ENCODE results near the gene ACAD9.

ACAD9 gene

DNA sequence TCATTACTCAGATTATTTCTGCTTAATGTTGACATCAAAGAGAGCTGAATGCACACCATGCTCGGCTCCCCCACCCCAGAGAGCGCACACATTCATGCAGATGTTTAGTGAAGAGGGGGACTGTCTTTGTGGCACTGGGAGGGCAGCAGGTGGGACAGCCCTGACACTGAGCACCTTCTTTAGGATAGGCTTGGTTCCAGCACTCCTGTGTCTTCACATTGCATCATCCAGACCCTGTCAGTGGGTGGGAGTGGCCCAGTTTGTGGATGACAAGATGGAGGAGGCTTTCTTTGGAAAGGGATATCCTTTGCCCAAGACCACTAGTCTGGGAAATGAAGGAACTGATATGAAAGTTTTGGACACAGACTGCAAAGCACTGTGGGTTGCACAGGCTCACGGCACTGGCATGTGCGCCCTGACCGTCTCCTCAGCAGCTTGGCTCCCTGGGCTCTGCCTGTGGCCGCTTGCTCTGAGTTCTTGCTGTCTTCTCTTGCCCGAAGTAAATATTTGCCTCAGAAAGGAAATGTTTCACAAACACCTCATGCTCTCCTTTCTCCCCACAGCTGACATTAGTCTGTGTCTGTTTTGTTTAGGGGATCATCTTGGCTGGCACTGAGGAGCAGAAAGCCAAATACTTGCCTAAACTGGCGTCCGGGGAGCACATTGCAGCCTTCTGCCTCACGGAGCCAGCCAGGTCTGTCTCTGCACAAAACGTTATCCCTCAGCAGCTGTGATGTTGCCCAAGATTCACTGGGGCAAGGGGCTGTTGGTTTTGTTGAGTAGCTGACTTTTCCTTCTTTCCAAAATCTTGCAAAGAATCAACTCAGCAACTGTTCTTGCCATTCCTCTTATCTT lies 16.6 kb downstream of the ACAD9 start:
- Histone ChIP-seq H3K9me3 (ENCODE audit: control insufficient read depth in 2 of 2, low read length in 2 of 2) (no peaks in the 10 kb centered on the region), H3K27ac (ENCODE audit: low read length) (peak overlapping the region; percentile 86), H3K36me3 (ENCODE audit: control insufficient read depth in 2 of 2, insufficient read depth in 2 of 2, low read length in 2 of 2) (peaks cover 49 to 50% of the 10 kb centered on the region in 2 donors), H3K4me3 (ENCODE audit: low read length in 2 of 2) (peak overlapping the region; percentile 3 to 8), H3K9ac (ENCODE audit: low read length in 2 of 2) (peak overlapping the region in 1 of 2 donors; percentile 57), H3K27me3 (ENCODE audit: control insufficient read depth in 1 of 2, insufficient read depth in 2 of 2, low read length in 2 of 2) (no peaks in the 10 kb centered on the region), H3K4me1 (ENCODE audit: control insufficient read depth, insufficient read depth, low read length) (peaks cover 21% of the 10 kb centered on the region)

DNA sequence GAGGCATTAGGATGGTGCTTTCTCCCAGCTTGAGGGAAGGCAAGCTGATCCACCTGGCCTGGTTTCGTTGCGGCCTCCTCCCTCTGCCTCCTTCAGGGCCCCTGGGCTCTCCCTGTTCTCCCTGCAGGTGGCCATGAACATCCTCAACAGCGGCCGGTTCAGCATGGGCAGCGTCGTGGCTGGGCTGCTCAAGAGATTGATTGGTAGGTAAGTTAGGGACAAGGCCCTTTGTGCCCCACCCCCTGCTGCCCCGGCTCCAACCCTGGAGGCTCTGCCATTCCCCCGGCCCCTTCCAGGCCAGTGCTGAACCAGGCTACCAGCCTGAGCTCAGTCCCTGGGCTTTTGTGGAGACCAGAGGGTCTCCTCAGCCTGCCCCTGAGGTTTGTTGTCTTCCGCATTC lies 23.0 kb downstream of the ACAD9 start:
- H3K27ac ChIP-seq (ENCODE audit: low read length): no peak overlapping the region
- no peak overlapping the region for H3K4me3 ChIP-seq (ENCODE audit: low read length in 2 of 2)
- no peak overlapping the region for H3K9ac ChIP-seq (ENCODE audit: low read length in 2 of 2)
- H3K9me3 ChIP-seq (ENCODE audit: control insufficient read depth in 2 of 2, low read length in 2 of 2): no peaks in the 10 kb centered on the region
- H3K4me1 ChIP-seq (ENCODE audit: control insufficient read depth, insufficient read depth, low read length): peaks cover 2% of the 10 kb centered on the region
- H3K27me3 ChIP-seq (ENCODE audit: control insufficient read depth in 1 of 2, insufficient read depth in 2 of 2, low read length in 2 of 2): no peaks in the 10 kb centered on the region
- peaks cover 75 to 81% of the 10 kb centered on the region in 2 donors for H3K36me3 ChIP-seq (ENCODE audit: control insufficient read depth in 2 of 2, insufficient read depth in 2 of 2, low read length in 2 of 2)

DNA sequence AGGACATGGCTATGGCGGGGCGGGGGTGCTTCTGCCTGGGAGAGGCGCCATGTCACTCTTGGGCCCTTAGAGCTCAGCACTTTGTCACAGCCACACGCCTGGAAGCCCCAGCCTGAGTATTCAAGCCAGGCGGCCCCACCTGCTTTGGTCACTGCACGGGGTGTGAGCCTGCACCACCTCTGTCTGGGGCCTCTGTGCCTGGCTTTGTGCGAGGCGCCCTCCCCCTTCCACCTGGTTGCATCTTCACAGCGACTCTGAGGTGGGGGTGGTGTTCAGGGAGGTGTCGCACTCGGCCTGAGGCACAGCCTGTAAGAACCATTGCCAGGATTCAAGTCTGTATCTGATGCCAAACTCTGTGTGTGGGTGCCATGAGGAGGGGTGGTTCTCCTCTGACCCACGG lies 24.1 kb downstream of the ACAD9 start:
- no peaks in the 10 kb centered on the region for H3K27me3 ChIP-seq (ENCODE audit: control insufficient read depth in 1 of 2, insufficient read depth in 2 of 2, low read length in 2 of 2)
- H3K4me3 ChIP-seq (ENCODE audit: low read length in 2 of 2): no peak overlapping the region
- H3K27ac ChIP-seq (ENCODE audit: low read length): no peak overlapping the region
- H3K36me3 ChIP-seq (ENCODE audit: control insufficient read depth in 2 of 2, insufficient read depth in 2 of 2, low read length in 2 of 2): peaks cover 74 to 82% of the 10 kb centered on the region in 2 donors
- no peak overlapping the region for H3K9ac ChIP-seq (ENCODE audit: low read length in 2 of 2)
- H3K9me3 ChIP-seq (ENCODE audit: control insufficient read depth in 2 of 2, low read length in 2 of 2): no peaks in the 10 kb centered on the region
- no peaks in the 10 kb centered on the region for H3K4me1 ChIP-seq (ENCODE audit: control insufficient read depth, insufficient read depth, low read length)

DNA sequence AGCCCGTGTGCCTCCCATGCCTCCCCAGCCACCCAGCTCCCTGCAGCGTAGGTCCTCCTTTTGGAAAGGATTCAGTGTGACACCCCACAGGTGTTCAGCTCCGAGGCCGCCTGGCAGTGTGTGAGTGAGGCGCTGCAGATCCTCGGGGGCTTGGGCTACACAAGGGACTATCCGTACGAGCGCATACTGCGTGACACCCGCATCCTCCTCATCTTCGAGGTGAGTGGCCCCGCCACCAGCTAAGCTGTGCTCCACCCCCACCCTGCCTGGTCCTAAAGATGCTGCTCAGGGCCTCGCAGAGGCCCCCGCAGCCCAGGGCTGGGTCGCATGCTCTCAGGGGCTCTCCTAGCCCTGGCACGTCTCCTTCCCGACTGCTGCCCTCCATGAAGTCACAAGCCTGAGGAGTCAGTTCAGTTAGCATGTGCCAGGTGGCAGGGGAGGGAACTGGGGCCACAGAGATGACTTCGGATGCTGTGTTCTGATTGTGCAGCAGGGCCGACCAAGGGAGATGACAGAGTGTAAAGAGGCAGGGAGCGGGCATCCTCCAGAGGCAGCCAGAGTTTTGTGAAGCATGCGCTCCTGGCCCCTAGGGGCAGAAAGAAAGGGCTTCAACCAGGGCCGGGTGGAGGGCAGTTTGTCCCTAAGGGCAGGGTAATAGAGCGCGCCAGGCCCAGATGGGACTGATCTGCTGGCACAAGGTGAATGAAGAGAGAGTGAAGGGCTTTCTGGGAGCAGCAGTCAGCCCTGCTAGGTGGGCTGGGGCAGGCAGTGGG lies 26.8 kb downstream of the ACAD9 start:
- Histone ChIP-seq H3K4me1 (ENCODE audit: control insufficient read depth, insufficient read depth, low read length) (peaks cover 8% of the 10 kb centered on the region), H3K27me3 (ENCODE audit: control insufficient read depth in 1 of 2, insufficient read depth in 2 of 2, low read length in 2 of 2) (no peaks in the 10 kb centered on the region), H3K4me3 (ENCODE audit: low read length in 2 of 2) (no peak overlapping the region), H3K9ac (ENCODE audit: low read length in 2 of 2) (no peak overlapping the region), H3K9me3 (ENCODE audit: control insufficient read depth in 2 of 2, low read length in 2 of 2) (no peaks in the 10 kb centered on the region), H3K36me3 (ENCODE audit: control insufficient read depth in 2 of 2, insufficient read depth in 2 of 2, low read length in 2 of 2) (peaks cover 72 to 82% of the 10 kb centered on the region in 2 donors), H3K27ac (ENCODE audit: low read length) (no peak overlapping the region)

DNA sequence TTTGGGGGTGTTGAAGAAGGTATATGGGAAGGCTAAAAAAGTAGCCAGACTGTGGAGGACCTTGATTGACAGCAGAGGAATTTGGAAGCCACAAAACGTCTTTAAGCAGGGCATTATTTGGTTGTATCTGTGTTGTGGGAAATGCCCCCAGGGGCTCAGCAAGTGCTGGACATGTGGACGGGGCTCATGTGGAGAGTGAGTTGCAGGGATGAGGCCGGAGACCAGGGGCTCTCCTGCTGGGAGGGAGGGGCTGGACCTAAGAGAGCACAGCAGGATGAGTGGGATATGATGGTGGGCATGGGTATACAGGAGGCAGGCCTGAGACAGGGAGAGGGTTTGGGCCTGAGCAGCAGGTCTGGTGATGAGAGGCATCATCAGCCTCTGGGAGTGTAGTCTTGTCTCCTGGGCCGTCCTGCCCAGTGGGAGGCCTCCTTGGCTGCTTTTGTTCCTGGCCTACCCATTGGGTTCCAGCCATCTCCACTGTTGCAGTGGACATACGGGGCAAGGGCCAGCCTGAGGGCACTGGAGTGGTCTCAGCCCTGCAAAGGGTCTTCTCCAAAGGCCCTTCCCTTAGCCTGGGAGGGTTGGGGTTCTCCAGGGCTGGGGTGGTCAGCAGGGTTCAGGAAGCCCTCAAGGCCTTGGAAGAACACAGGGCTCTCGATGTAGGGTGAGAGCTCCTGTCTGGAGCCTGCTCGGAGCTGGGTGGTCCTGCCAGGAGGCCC lies 27.5 kb downstream of the ACAD9 start:
- H3K27ac ChIP-seq (ENCODE audit: low read length): no peak overlapping the region
- no peaks in the 10 kb centered on the region for H3K9me3 ChIP-seq (ENCODE audit: control insufficient read depth in 2 of 2, low read length in 2 of 2)
- no peak overlapping the region for H3K4me3 ChIP-seq (ENCODE audit: low read length in 2 of 2)
- peaks cover 13% of the 10 kb centered on the region for H3K4me1 ChIP-seq (ENCODE audit: control insufficient read depth, insufficient read depth, low read length)
- H3K36me3 ChIP-seq (ENCODE audit: control insufficient read depth in 2 of 2, insufficient read depth in 2 of 2, low read length in 2 of 2): peaks cover 68 to 78% of the 10 kb centered on the region in 2 donors
- H3K9ac ChIP-seq (ENCODE audit: low read length in 2 of 2): no peak overlapping the region
- no peaks in the 10 kb centered on the region for H3K27me3 ChIP-seq (ENCODE audit: control insufficient read depth in 1 of 2, insufficient read depth in 2 of 2, low read length in 2 of 2)

DNA sequence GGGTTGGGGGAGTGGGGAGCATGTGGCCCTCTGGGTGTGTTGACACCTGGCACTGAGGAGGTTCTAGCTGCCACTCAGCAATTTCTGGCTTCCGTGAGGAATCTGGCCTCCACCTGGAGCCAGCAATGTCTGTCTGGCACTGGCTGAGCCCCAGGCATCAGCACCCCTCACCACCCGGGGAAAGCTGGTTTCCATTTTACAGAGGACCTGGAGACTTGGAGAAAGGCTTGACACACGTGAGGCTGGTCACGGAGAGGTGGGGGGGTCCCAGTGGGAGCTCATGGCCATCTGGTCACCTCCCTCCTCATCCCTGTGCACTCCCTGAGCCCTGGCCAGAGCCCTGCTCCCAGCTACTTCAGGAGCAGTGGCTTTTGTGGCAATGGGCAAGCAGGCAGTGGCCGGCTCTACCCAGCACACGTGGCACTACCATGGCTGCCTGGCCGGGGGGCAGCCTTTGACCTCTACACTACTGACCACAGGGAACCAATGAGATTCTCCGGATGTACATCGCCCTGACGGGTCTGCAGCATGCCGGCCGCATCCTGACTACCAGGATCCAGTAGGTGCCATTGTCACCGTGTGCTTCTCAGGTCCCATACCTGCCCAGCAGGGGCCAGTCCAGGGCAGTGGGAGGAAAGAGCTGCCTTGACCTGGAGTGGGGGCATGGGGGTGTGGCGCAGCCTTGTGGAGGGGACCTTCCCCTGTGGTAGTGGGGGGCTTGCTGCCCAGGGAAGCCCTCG lies 28.5 kb downstream of the ACAD9 start:
- H3K4me1 ChIP-seq (ENCODE audit: control insufficient read depth, insufficient read depth, low read length): peaks cover 14% of the 10 kb centered on the region
- H3K27ac ChIP-seq (ENCODE audit: low read length): no peak overlapping the region
- H3K4me3 ChIP-seq (ENCODE audit: low read length in 2 of 2): no peak overlapping the region
- no peaks in the 10 kb centered on the region for H3K27me3 ChIP-seq (ENCODE audit: control insufficient read depth in 1 of 2, insufficient read depth in 2 of 2, low read length in 2 of 2)
- H3K9me3 ChIP-seq (ENCODE audit: control insufficient read depth in 2 of 2, low read length in 2 of 2): no peaks in the 10 kb centered on the region
- H3K36me3 ChIP-seq (ENCODE audit: control insufficient read depth in 2 of 2, insufficient read depth in 2 of 2, low read length in 2 of 2): peaks cover 72 to 79% of the 10 kb centered on the region in 2 donors
- no peak overlapping the region for H3K9ac ChIP-seq (ENCODE audit: low read length in 2 of 2)

DNA sequence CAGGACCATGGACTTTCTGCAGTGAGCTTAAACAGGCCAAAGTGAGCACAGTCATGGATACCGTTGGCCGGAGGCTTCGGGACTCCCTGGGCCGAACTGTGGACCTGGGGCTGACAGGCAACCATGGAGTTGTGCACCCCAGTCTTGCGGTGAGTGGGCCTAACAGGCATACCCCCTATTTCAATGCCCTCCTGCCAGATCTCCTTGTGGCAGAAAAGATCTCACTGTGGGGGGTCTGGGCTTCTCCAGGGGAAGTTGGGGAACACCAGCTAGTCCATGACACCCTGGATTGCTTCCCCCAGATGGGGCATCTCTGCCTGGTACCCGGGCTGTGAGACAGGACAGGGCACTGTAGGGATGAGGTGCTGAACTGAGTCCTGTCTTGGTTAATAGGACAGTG lies 29.5 kb downstream of the ACAD9 start:
- Histone ChIP-seq H3K36me3 (ENCODE audit: control insufficient read depth in 2 of 2, insufficient read depth in 2 of 2, low read length in 2 of 2) (peaks cover 77 to 81% of the 10 kb centered on the region in 2 donors), H3K27me3 (ENCODE audit: control insufficient read depth in 1 of 2, insufficient read depth in 2 of 2, low read length in 2 of 2) (no peaks in the 10 kb centered on the region), H3K9ac (ENCODE audit: low read length in 2 of 2) (no peak overlapping the region), H3K9me3 (ENCODE audit: control insufficient read depth in 2 of 2, low read length in 2 of 2) (no peaks in the 10 kb centered on the region), H3K27ac (ENCODE audit: low read length) (no peak overlapping the region), H3K4me1 (ENCODE audit: control insufficient read depth, insufficient read depth, low read length) (peaks cover 14% of the 10 kb centered on the region), H3K4me3 (ENCODE audit: low read length in 2 of 2) (no peak overlapping the region)

DNA sequence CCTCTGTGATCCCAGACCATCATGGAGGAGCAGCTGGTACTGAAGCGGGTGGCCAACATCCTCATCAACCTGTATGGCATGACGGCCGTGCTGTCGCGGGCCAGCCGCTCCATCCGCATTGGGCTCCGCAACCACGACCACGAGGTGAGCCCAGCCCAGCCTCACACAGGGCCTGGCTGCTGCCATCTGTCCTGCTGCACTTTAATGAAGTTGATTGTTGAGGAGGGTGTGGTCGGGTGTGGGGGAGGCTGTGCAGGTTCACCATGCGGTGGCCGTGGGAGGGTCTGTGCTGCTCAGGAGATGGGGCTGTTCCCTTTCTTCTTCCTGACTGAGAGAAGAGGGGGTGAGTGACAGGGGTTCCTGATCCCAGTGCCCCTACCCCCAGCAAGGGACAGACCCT lies 30.6 kb downstream of the ACAD9 start:
- no peak overlapping the region for H3K9ac ChIP-seq (ENCODE audit: low read length in 2 of 2)
- H3K4me1 ChIP-seq (ENCODE audit: control insufficient read depth, insufficient read depth, low read length): peaks cover 14% of the 10 kb centered on the region
- H3K27ac ChIP-seq (ENCODE audit: low read length): no peak overlapping the region
- peaks cover 78 to 83% of the 10 kb centered on the region in 2 donors for H3K36me3 ChIP-seq (ENCODE audit: control insufficient read depth in 2 of 2, insufficient read depth in 2 of 2, low read length in 2 of 2)
- no peaks in the 10 kb centered on the region for H3K27me3 ChIP-seq (ENCODE audit: control insufficient read depth in 1 of 2, insufficient read depth in 2 of 2, low read length in 2 of 2)
- H3K9me3 ChIP-seq (ENCODE audit: control insufficient read depth in 2 of 2, low read length in 2 of 2): no peaks in the 10 kb centered on the region
- H3K4me3 ChIP-seq (ENCODE audit: low read length in 2 of 2): no peak overlapping the region

DNA sequence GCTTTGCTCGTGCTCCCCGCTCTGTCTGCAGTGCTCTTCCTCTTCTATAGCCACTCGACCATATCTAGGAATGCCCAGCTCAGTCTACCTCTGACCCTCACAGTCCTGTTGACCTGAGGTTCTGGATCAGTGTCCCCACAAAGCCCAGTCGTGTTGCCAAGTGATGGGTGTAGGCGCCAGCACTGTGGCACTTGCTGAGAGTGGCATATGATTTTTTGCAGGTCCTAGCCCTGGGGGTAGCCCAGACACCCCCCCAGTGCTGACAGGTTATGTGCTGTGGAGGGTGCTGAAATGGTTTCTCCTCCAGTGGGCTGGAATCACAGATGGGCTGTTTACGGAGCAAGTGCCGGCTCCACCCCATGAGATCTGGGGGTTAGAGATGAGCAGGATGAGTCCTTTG lies 32.5 kb downstream of the ACAD9 start:
- H3K4me1 ChIP-seq (ENCODE audit: control insufficient read depth, insufficient read depth, low read length): peaks cover 14% of the 10 kb centered on the region
- no peaks in the 10 kb centered on the region for H3K27me3 ChIP-seq (ENCODE audit: control insufficient read depth in 1 of 2, insufficient read depth in 2 of 2, low read length in 2 of 2)
- H3K27ac ChIP-seq (ENCODE audit: low read length): no peak overlapping the region
- no peak overlapping the region for H3K9ac ChIP-seq (ENCODE audit: low read length in 2 of 2)
- H3K36me3 ChIP-seq (ENCODE audit: control insufficient read depth in 2 of 2, insufficient read depth in 2 of 2, low read length in 2 of 2): peaks cover 70 to 80% of the 10 kb centered on the region in 2 donors
- no peak overlapping the region for H3K4me3 ChIP-seq (ENCODE audit: low read length in 2 of 2)
- H3K9me3 ChIP-seq (ENCODE audit: control insufficient read depth in 2 of 2, low read length in 2 of 2): no peaks in the 10 kb centered on the region
